DOHH2 (cell line): ENCODE measurements around the gene CTAG2.

Experiments used
- H3F3A ChIP-seq: fragments of 200-600 bp; sonication (generic), shearing (Covaris generic); 2 replicates; pipeline ENCODE4 v1.6.0; 2016; ENCODE audit warnings: antibody characterized with exemption, mild to moderate bottlenecking; ENCODE audit not compliant: control insufficient read depth, insufficient read depth
- H3K27ac ChIP-seq: fragments of 200-600 bp; sonication (generic); 2 replicates; pipeline ENCODE4 v1.5.1; 2014; ENCODE audit warnings: low read depth, mild to moderate bottlenecking, low read length, moderate library complexity
- H3K27me3 ChIP-seq: fragments of 200-600 bp; sonication (generic); 2 replicates; pipeline ENCODE4 v1.6.1; 2014; ENCODE audit warnings: mild to moderate bottlenecking, low read length, mixed read lengths; ENCODE audit not compliant: control insufficient read depth
- H3K36me3 ChIP-seq: fragments of 200-600 bp; sonication (generic); 2 replicates; pipeline ENCODE4 v1.6.1; 2014; ENCODE audit warnings: mild to moderate bottlenecking, low read length, moderate library complexity, mixed read lengths; ENCODE audit not compliant: control insufficient read depth
- H3K4me1 ChIP-seq: fragments of 200-600 bp; sonication (generic); 2 replicates; pipeline ENCODE4 v1.6.1; 2014; ENCODE audit warnings: mild to moderate bottlenecking, low read length, mixed read lengths; ENCODE audit not compliant: control insufficient read depth
- H3K4me2 ChIP-seq: fragments of 200-600 bp; sonication (generic); 2 replicates; pipeline ENCODE4 v1.6.0; 2014; ENCODE audit warnings: mild to moderate bottlenecking, low read length, moderate library complexity
- H3K4me3 ChIP-seq: fragments of 200-600 bp; sonication (generic); 2 replicates; pipeline ENCODE4 v1.5.1; 2014; ENCODE audit warnings: mild to moderate bottlenecking, low read length, mixed read lengths
- H3K79me2 ChIP-seq: fragments of 200-600 bp; sonication (generic); 2 replicates; pipeline ENCODE4 v1.6.1; 2014; ENCODE audit warnings: mild to moderate bottlenecking, low read length, mixed read lengths; ENCODE audit not compliant: control insufficient read depth
- H3K9me2 ChIP-seq: fragments of 200-600 bp; sonication (generic); replicated peaks from 2 replicates; pipeline ENCODE4 v1.6.1; 2014; ENCODE audit warnings: mild to moderate bottlenecking, low read length, mixed read lengths; ENCODE audit not compliant: control insufficient read depth
- H3K9me3 ChIP-seq: fragments of 200-600 bp; sonication (generic); 2 replicates; pipeline ENCODE4 v1.6.1; 2014; ENCODE audit warnings: antibody characterized with exemption, low read length, mixed read lengths; ENCODE audit not compliant: control insufficient read depth, insufficient read depth
- H4K20me1 ChIP-seq: fragments of 200-600 bp; sonication (generic); 2 replicates; pipeline ENCODE4 v1.6.0; 2014; ENCODE audit warnings: low read depth, mild to moderate bottlenecking, antibody characterized with exemption, low read length, moderate library complexity; ENCODE audit not compliant: control insufficient read depth, insufficient read depth
- EZH2phosphoT487 ChIP-seq: fragments of 200-600 bp; sonication (generic); IDR thresholded peaks from 2 replicates; pipeline ENCODE4 v1.6.1; 2017; ENCODE audit warnings: borderline replicate concordance, mild to moderate bottlenecking, antibody characterized with exemption, low read length, moderate library complexity, mixed read lengths
- TF ChIP-seq, protein P1 (sequence below): fragments of 200-600 bp; sonication (generic); IDR thresholded peaks from one replicate; pipeline ENCODE4 v1.5.1; 2014; ENCODE audit warnings: antibody characterized with exemption, mild to moderate bottlenecking, low read depth, low read length; ENCODE audit not compliant: poor library complexity, severe bottlenecking

Gene CTAG2

DNA sequence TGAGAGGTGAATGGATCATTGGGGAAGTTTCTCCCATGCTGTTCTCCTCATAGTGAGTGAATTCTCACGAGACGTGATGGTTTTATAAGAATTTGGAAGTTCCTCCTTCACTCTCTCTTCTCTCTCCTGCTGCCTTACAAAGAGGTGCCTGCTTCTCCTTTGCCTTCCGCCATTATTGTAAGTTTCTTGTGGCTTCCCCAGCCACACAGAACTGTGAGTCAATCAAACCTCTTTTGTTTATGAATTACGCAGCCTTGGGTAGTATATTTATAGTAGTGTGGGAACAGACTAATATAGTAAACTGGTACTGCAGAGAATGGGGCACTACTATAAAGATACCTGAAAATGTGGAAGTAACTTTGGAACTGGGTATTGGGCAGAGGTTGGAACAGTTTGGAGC lies 7.8 kb upstream of the CTAG2 start:
- Histone ChIP-seq H3K27ac (no peak overlapping the region), H3F3A (no peaks in the 10 kb centered on the region), H3K4me1 (no peaks in the 10 kb centered on the region), H3K27me3 (no peaks in the 10 kb centered on the region), H3K4me3 (no peak overlapping the region), H3K9me2 (no peaks in the 10 kb centered on the region), H3K36me3 (no peaks in the 10 kb centered on the region), H3K4me2 (no peak overlapping the region), H3K9me3 (no peaks in the 10 kb centered on the region), H3K79me2 (no peaks in the 10 kb centered on the region), H4K20me1 (no peaks in the 10 kb centered on the region)
- TF ChIP-seq EZH2phosphoT487: no peak
- TF ChIP-seq, protein P1, sequence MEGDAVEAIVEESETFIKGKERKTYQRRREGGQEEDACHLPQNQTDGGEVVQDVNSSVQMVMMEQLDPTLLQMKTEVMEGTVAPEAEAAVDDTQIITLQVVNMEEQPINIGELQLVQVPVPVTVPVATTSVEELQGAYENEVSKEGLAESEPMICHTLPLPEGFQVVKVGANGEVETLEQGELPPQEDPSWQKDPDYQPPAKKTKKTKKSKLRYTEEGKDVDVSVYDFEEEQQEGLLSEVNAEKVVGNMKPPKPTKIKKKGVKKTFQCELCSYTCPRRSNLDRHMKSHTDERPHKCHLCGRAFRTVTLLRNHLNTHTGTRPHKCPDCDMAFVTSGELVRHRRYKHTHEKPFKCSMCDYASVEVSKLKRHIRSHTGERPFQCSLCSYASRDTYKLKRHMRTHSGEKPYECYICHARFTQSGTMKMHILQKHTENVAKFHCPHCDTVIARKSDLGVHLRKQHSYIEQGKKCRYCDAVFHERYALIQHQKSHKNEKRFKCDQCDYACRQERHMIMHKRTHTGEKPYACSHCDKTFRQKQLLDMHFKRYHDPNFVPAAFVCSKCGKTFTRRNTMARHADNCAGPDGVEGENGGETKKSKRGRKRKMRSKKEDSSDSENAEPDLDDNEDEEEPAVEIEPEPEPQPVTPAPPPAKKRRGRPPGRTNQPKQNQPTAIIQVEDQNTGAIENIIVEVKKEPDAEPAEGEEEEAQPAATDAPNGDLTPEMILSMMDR: no peak

DNA sequence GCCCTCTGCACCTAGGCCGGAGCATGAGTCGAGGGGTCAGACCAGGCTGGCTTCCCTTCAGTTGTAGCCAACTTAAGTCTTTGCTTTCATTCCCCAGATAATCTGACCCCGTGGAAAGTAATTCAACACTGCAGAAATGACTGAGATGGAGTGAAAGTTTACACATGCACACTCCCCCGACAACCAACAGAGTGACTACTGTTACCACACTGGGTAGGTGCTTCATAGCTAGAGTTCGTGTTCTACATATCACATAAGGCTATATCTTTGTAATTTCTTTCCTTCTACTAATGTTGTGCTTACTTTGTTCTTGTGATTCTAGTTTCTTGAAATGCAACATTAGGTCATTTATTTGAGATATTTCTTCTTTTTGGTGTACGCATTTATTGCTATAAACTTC lies 7.2 kb upstream of the CTAG2 start:
- H3K27me3 ChIP-seq: no peaks in the 10 kb centered on the region
- no peak overlapping the region for H3K27ac ChIP-seq
- no peaks in the 10 kb centered on the region for H3K9me3 ChIP-seq
- no peak overlapping the region for H3K4me3 ChIP-seq
- H3K9me2 ChIP-seq: no peaks in the 10 kb centered on the region
- no peaks in the 10 kb centered on the region for H4K20me1 ChIP-seq
- H3K4me1 ChIP-seq: no peaks in the 10 kb centered on the region
- no peaks in the 10 kb centered on the region for H3K36me3 ChIP-seq
- H3F3A ChIP-seq: no peaks in the 10 kb centered on the region
- H3K79me2 ChIP-seq: no peaks in the 10 kb centered on the region
- TF ChIP-seq, protein P1: no peak
- TF ChIP-seq EZH2phosphoT487: no peak
- H3K4me2 ChIP-seq: no peak overlapping the region

DNA sequence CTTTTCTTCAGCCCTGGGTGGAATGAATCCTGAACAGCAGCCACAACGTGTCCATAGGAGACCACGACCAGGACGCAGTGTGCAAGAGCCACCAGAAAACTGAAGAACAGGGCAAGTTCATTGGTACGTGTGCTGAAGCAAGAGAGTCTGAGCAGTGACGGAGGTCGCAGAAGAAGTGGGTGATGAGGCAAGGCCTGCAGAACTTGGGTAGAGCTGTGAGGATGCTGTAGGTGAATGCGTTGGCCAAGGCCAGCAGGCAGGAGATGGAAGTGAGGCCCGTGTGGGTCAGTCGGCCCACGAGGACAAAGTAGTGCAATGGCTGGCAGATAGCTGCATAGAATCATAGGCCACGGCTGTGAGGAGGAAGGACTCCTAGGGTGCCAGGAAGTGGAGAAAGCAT lies 5.6 kb upstream of the CTAG2 start:
- Histone ChIP-seq H4K20me1 (no peaks in the 10 kb centered on the region), H3K4me2 (no peak overlapping the region), H3F3A (no peaks in the 10 kb centered on the region), H3K36me3 (no peaks in the 10 kb centered on the region), H3K4me3 (no peak overlapping the region), H3K27ac (no peak overlapping the region), H3K79me2 (no peaks in the 10 kb centered on the region), H3K27me3 (no peaks in the 10 kb centered on the region), H3K9me3 (no peaks in the 10 kb centered on the region), H3K4me1 (no peaks in the 10 kb centered on the region), H3K9me2 (no peaks in the 10 kb centered on the region)
- no peak for TF ChIP-seq EZH2phosphoT487

DNA sequence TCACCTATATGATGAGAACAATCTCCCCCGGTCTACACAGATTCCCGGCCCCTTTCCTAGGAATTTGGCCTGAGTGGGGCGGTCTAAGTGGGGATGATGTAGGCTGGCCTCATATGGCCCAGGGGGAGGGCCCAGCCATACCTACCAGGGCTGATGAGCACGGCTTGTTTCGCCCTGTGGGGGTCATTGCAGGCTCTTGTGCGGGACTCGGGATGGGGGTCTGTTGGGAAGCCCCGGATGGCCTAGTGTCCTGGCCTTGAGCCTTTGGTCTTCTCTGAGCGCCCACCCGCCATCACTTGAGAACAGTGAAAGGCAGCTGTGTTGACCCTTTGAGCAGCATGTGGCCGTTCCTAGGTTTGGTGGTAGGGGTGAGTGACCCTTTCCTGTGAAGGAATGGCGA lies 4.8 kb upstream of the CTAG2 start:
- Histone ChIP-seq H3K79me2 (no peaks in the 10 kb centered on the region), H4K20me1 (no peaks in the 10 kb centered on the region), H3K9me3 (no peaks in the 10 kb centered on the region), H3K4me1 (no peaks in the 10 kb centered on the region), H3K36me3 (no peaks in the 10 kb centered on the region), H3K4me2 (no peak overlapping the region), H3K9me2 (no peaks in the 10 kb centered on the region), H3F3A (no peaks in the 10 kb centered on the region), H3K27ac (no peak overlapping the region), H3K27me3 (no peaks in the 10 kb centered on the region), H3K4me3 (no peak overlapping the region)
- TF ChIP-seq, protein P1: no peak
- no peak for TF ChIP-seq EZH2phosphoT487
